ENCODE results near the gene NAT16. TPM values are rescaled to one million over a fixed set of nuclear protein-coding genes. Genes with fewer than 3 reads are reported as not detected.
"Not testable (repeated sequence)": the region's sequence is repeated elsewhere in the genome, so short reads cannot be mapped to it uniquely, and the experiment has no call there.

NAT16 gene
- total RNA-seq, 2 donors from 2014 or later, result 0.26 TPM; not detected in 1

GRCh38 chr7:101203740-101204738, 23.9 kb upstream of the NAT16 start:
- H3K36me3 ChIP-seq (replicated peaks in 1 of 2; ENCODE audit: insufficient read depth in 1 of 2, low read depth in 2 of 2); ATAC-seq; H3K9me3 ChIP-seq; H3K4me3 ChIP-seq; H3K27ac ChIP-seq; intact Hi-C loops (cut with DNase I); H3K4me1 ChIP-seq; DNase-seq: not testable (repeated sequence)
- 58% methylated on average over 17 to 22 of the region's 22 CpGs for WGBS, 2 donors
- peaks cover 0 to 16% of the 10 kb centered on the region in 2 donors for H3K27me3 ChIP-seq

GRCh38 chr7:101202603-101202918, 22.5 kb upstream of the NAT16 start:
- Histone ChIP-seq H3K4me1 (peaks cover 10% of the 10 kb centered on the region), H3K4me3 (no peak overlapping the region), H3K27me3 (peaks cover 0 to 16% of the 10 kb centered on the region in 2 donors), H3K36me3 (replicated peaks in 1 of 2; ENCODE audit: insufficient read depth in 1 of 2, low read depth in 2 of 2) (no peaks in the 10 kb centered on the region), H3K27ac (no peak overlapping the region), H3K9me3 (no peaks in the 10 kb centered on the region)
- intact Hi-C loops (cut with DNase I), result no loop called here
- TF ChIP-seq CTCF (IDR thresholded peaks at IDR 0.05), result no peak
- TF ChIP-seq POLR2A (IDR thresholded peaks at IDR 0.05), result no peak
- DNase-seq (no peak), ATAC-seq (no peak)
- WGBS, 2 donors, result 83 to 97% methylated on average over 3 to 5 of the region's 5 CpGs

GRCh38 chr7:101201695-101202602, 21.9 kb upstream of the NAT16 start:
- H3K9me3 ChIP-seq, result no peaks in the 10 kb centered on the region
- DNase-seq (peak in 2 of 4 donors; percentile 32 to 41), ATAC-seq (peak; percentile 31)
- H3K27ac ChIP-seq, result no peak overlapping the region
- H3K4me1 ChIP-seq, result peaks cover 10% of the 10 kb centered on the region
- TF ChIP-seq POLR2A (IDR thresholded peaks at IDR 0.05), result no peak
- TF ChIP-seq CTCF (IDR thresholded peaks at IDR 0.05), result no peak
- WGBS, 2 donors, result 0 to 11% methylated on average over 9 to 73 of the region's 75 CpGs
- peaks cover 0 to 16% of the 10 kb centered on the region in 2 donors for H3K27me3 ChIP-seq
- H3K4me3 ChIP-seq, result no peak overlapping the region
- intact Hi-C loops (cut with DNase I), result no loop called here
- no peaks in the 10 kb centered on the region for H3K36me3 ChIP-seq (replicated peaks in 1 of 2; ENCODE audit: insufficient read depth in 1 of 2, low read depth in 2 of 2)

GRCh38 chr7:101200862-101201599, 20.9 kb upstream of the NAT16 start, which contains the start of gene MOGAT3:
Gene MOGAT3 (minus strand): TSS chr7:101201036. CDS start chr7:101200854, 182 bp downstream.
- Histone ChIP-seq H3K36me3 (replicated peaks in 1 of 2; ENCODE audit: insufficient read depth in 1 of 2, low read depth in 2 of 2) (no peaks in the 10 kb centered on the region), H3K27ac (no peak within 1 kb of the TSS), H3K4me1 (peaks cover 10% of the 10 kb centered on the region), H3K27me3 (peaks cover 0 to 16% of the 10 kb centered on the region in 2 donors), H3K9me3 (no peaks in the 10 kb centered on the region), H3K4me3 (no peak within 1 kb of the TSS)
- 30 to 31% methylated on average over 16 to 21 of the region's 21 CpGs for WGBS, 2 donors
- intact Hi-C loops (cut with DNase I), result no loop called here
- ATAC-seq, result no peak
- DNase-seq, result no peak
- TF ChIP-seq POLR2A (IDR thresholded peaks at IDR 0.05), result no peak
- TF ChIP-seq CTCF (IDR thresholded peaks at IDR 0.05), result no peak

All from body of pancreas (tissue), 4 donors.